GM23338 (cell line): ENCODE data around the gene SSBP2. TPM values are rescaled to one million over a fixed set of nuclear protein-coding genes. Genes with fewer than 3 reads are reported as not detected.

Source experiments
- ATAC-seq: fragments of 200-7000 bp; cut with Tn5 transposase; 3 replicates; pipeline ENCODE4 v1.9.1; 2020
- DNase-seq: peaks from one replicate; pipeline ENCODE4 v3.0.0-alpha.2; 2015; ENCODE audit warnings: low spot score
- H2AFZ ChIP-seq: fragments of 200-600 bp; sonication (generic); 2 replicates; pipeline ENCODE4 v1.8.0; 2016; ENCODE audit warnings: antibody characterized with exemption, mild to moderate bottlenecking, moderate library complexity
- H3F3A ChIP-seq: fragments of 200-600 bp; sonication (generic); replicated peaks from 2 replicates; pipeline ENCODE4 v1.8.0; 2017; ENCODE audit warnings: antibody characterized with exemption, mixed run types, low read depth
- H3K27ac ChIP-seq: fragments of 200-600 bp; sonication (generic); 2 replicates; pipeline ENCODE4 v1.6.1; 2016; ENCODE audit warnings: low read depth
- H3K27me3 ChIP-seq: fragments of 200-600 bp; sonication (generic); 2 replicates; pipeline ENCODE4 v1.8.0; 2016; ENCODE audit warnings: mild to moderate bottlenecking, mixed run types, moderate library complexity; ENCODE audit not compliant: insufficient read depth
- H3K36me3 ChIP-seq: fragments of 200-600 bp; sonication (generic); 2 replicates; pipeline ENCODE4 v1.8.0; 2016; ENCODE audit warnings: mild to moderate bottlenecking; ENCODE audit not compliant: insufficient read depth
- H3K4me1 ChIP-seq: fragments of 200-600 bp; sonication (generic); 2 replicates; pipeline ENCODE4 v1.8.0; 2016; ENCODE audit warnings: mild to moderate bottlenecking, moderate library complexity; ENCODE audit not compliant: insufficient read depth
- H3K4me2 ChIP-seq: fragments of 200-600 bp; sonication (generic); 2 replicates; pipeline ENCODE4 v1.7.1; 2017; ENCODE audit warnings: mixed run types
- H3K4me3 ChIP-seq: fragments of 200-600 bp; sonication (generic); 2 replicates; pipeline ENCODE4 v1.6.1; 2016; ENCODE audit warnings: mixed run types
- H3K79me2 ChIP-seq: fragments of 200-600 bp; sonication (generic); replicated peaks from 2 replicates; pipeline ENCODE4 v1.8.0; 2017; ENCODE audit warnings: mild to moderate bottlenecking; ENCODE audit not compliant: insufficient read depth
- H3K9me2 ChIP-seq: fragments of 200-600 bp; sonication (generic); 2 replicates; pipeline ENCODE4 v1.8.0; 2017; ENCODE audit not compliant: insufficient read depth
- H4K20me1 ChIP-seq: fragments of 200-600 bp; sonication (generic); replicated peaks from 2 replicates; pipeline ENCODE4 v1.8.0; 2017; ENCODE audit warnings: mild to moderate bottlenecking; ENCODE audit not compliant: insufficient read depth
- H3K27ac Mint-ChIP-seq: 2 replicates; pipeline ENCODE4 v1.8.0; 2020; ENCODE audit warnings: inconsistent platforms, mild to moderate bottlenecking, moderate library complexity, mixed read lengths
- H3K27me3 Mint-ChIP-seq: 3 replicates; pipeline ENCODE4 v1.8.0; 2022; ENCODE audit warnings: low read depth, mild to moderate bottlenecking, moderate library complexity, mixed read lengths, inconsistent platforms; ENCODE audit not compliant: insufficient read depth, poor library complexity
- H3K36me3 Mint-ChIP-seq: 3 replicates; pipeline ENCODE4 v1.8.0; 2021; ENCODE audit warnings: low read depth, mild to moderate bottlenecking, inconsistent platforms, moderate library complexity, mixed read lengths
- H3K4me1 Mint-ChIP-seq: 3 replicates; pipeline ENCODE4 v1.8.0; 2020; ENCODE audit warnings: mild to moderate bottlenecking, inconsistent platforms, mixed read lengths
- H3K4me3 Mint-ChIP-seq: 3 replicates; pipeline ENCODE4 v1.8.0; 2021; ENCODE audit warnings: moderate library complexity, mild to moderate bottlenecking, inconsistent platforms, mixed read lengths
- H3K9me3 Mint-ChIP-seq: 3 replicates; pipeline ENCODE4 v1.8.0; 2020; ENCODE audit warnings: moderate library complexity, mild to moderate bottlenecking, inconsistent platforms, mixed read lengths
- CREB1 ChIP-seq: fragments of 250-450 bp; sonication (Bioruptor Pico); IDR thresholded peaks from 2 replicates; pipeline ENCODE4 v1.5.0; 2020; ENCODE audit warnings: low read depth, mild to moderate bottlenecking, moderate library complexity
- CTCF ChIP-seq, 2 experiments: fragments of 200-600 bp in 1 of 2; sonication (generic) in 1 of 2; conservative IDR thresholded peaks; 2 replicates each; pipeline versions ENCODE4 v1.5.1 to v1.6.1; 2016 to 2017; ENCODE audit warnings: antibody characterized with exemption in 2 of 2, low read depth in 2 of 2, mild to moderate bottlenecking in 2 of 2, moderate library complexity in 1 of 2
- ETS1 ChIP-seq: IDR thresholded peaks from 2 replicates; pipeline ENCODE4 v1.6.1; 2016; ENCODE audit warnings: antibody characterized with exemption
- EZH2 ChIP-seq: fragments of 200-600 bp; sonication (generic); IDR thresholded peaks from one replicate; pipeline ENCODE4 v1.8.0; 2017; ENCODE audit warnings: antibody characterized with exemption, mild to moderate bottlenecking, low read depth; ENCODE audit not compliant: unreplicated experiment
- EZH2phosphoT487 ChIP-seq: fragments of 200-600 bp; sonication (generic); IDR thresholded peaks from one replicate; pipeline ENCODE4 v1.8.1; 2018; ENCODE audit warnings: antibody characterized with exemption; ENCODE audit not compliant: unreplicated experiment
- JUNB ChIP-seq: IDR thresholded peaks from one replicate; pipeline ENCODE4 v1.6.1; 2016; ENCODE audit warnings: antibody characterized with exemption; ENCODE audit not compliant: unreplicated experiment
- NANOG ChIP-seq: IDR thresholded peaks from 2 replicates; pipeline ENCODE4 v1.6.1; 2016; ENCODE audit warnings: antibody characterized with exemption, borderline replicate concordance
- POLR2AphosphoS5 ChIP-seq: IDR thresholded peaks from 2 replicates; pipeline ENCODE4 v1.6.1; 2016; ENCODE audit warnings: antibody characterized with exemption, low read depth
- REST ChIP-seq: IDR thresholded peaks from one replicate; pipeline ENCODE4 v1.6.1; 2018; ENCODE audit warnings: antibody characterized with exemption; ENCODE audit not compliant: unreplicated experiment
- STAT1 ChIP-seq: IDR thresholded peaks from one replicate; pipeline ENCODE4 v1.6.1; 2016; ENCODE audit warnings: antibody characterized with exemption; ENCODE audit not compliant: unreplicated experiment
- ZNF114 ChIP-seq: fragments of 250-450 bp; sonication (Bioruptor Pico); IDR thresholded peaks from 2 replicates; pipeline ENCODE4 v1.5.0; 2020; ENCODE audit warnings: mild to moderate bottlenecking, moderate library complexity
- ZNF331 ChIP-seq: fragments of 250-450 bp; sonication (Bioruptor Pico); IDR thresholded peaks from 2 replicates; pipeline ENCODE4 v1.5.0; 2020; ENCODE audit warnings: low read depth, mild to moderate bottlenecking, moderate library complexity
- ZNF462 ChIP-seq: fragments of 250-450 bp; sonication (Bioruptor Pico); IDR thresholded peaks from 2 replicates; pipeline ENCODE4 v1.5.0; 2020; ENCODE audit warnings: mild to moderate bottlenecking, moderate library complexity
- polyA plus RNA-seq: library from polyadenylated mRNA; unstranded; fragments of >200 nt; fragmentation: Nextera tagmentation; extraction: Ambion mirVana; gene quantifications from 2 replicates; pipeline ENCODE4 v1.2.1, GENCODE V29; 2016
- total RNA-seq: library from RNA; depleted of rRNA; stranded (reverse); fragments of >200 nt; shearing (Covaris generic); gene quantifications from 2 replicates; pipeline ENCODE4 v1.2.3, GENCODE V29; 2014

SSBP2 gene
- total and polyA plus RNA-seq, 2 experiments from 2014 or later: 21.5 to 24.7 TPM

GRCh38 chr5:81429363-81429762 lies 321.5 kb downstream of the SSBP2 start:
- no peaks in the 10 kb centered on the region for H3K9me2 ChIP-seq
- H2AFZ ChIP-seq: no peak overlapping the region
- DNase-seq (no peak), ATAC-seq (no peak)
- Mint-ChIP-seq H3K4me1 (peaks cover 13% of the 10 kb centered on the region), H3K27ac (no peak overlapping the region), H3K36me3 (peaks cover 5% of the 10 kb centered on the region; the same call in 2 of the 3 replicates), H3K4me3 (no peak overlapping the region), H3K9me3 (peaks cover 6% of the 10 kb centered on the region; the same call in 2 of the 3 replicates), H3K27me3 (no peaks in the 10 kb centered on the region)
- TF ChIP-seq JUNB (no peak), ZNF462 (CRISPR knock-in tag) (no peak), NANOG (no peak), ZNF114 (CRISPR knock-in tag) (no peak), CTCF (conservative IDR thresholded peaks at IDR 0.05; ENCODE audit: low read depth in 2 of 2) (no peak), CREB1 (CRISPR knock-in tag) (no peak), POLR2AphosphoS5 (no peak), REST (no peak), ETS1 (no peak), EZH2 (no peak), STAT1 (no peak), EZH2phosphoT487 (no peak), ZNF331 (no peak)
- H3F3A ChIP-seq: no peaks in the 10 kb centered on the region
- no peak overlapping the region for H3K27ac ChIP-seq
- H3K27me3 ChIP-seq: no peaks in the 10 kb centered on the region
- H3K79me2 ChIP-seq: no peaks in the 10 kb centered on the region
- H3K4me3 ChIP-seq: no peak overlapping the region
- H3K36me3 ChIP-seq: no peaks in the 10 kb centered on the region
- H3K4me1 ChIP-seq: peaks cover 11% of the 10 kb centered on the region; the same call in 1 of the 2 replicates
- H3K4me2 ChIP-seq: no peak overlapping the region
- H4K20me1 ChIP-seq: no peaks in the 10 kb centered on the region
